Fibroblast of peridontal ligament (primary cell): ENCODE data around the gene NKAIN2.
"Not testable (repeated sequence)": the region's sequence is repeated elsewhere in the genome, so short reads cannot be mapped to it uniquely, and the experiment has no call there.

ENCODE experiments used
- DNase-seq: peaks from one replicate; pipeline ENCODE4 v3.0.0-alpha.2; 2010; ENCODE audit errors: extremely low read depth

The NKAIN2 gene

DNA sequence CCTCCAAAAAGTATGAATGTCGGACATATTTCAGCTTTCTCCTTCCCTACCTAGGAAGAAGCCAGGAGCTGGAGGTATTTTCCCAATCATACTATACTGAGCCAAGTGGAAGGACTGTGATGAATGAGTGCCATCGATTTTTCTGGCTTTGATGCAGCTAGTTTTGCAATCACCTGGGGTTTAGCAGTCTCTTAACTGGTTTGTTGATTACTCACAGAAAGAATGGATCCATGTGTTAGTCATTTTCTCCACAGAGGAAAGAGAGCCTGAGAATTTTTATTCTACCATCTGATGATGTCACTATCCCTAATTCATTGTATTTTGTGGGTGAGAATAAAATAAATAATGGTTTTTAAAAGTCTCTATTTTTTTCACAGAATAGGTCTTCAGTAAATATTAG is 875.7 kb downstream of the NKAIN2 start:
- DNase-seq, result peak; percentile 50

- DNase-seq, result no peak
Measured at GRCh38 chr6:124682751-124683150, 879.1 kb downstream of the NKAIN2 start.

DNA sequence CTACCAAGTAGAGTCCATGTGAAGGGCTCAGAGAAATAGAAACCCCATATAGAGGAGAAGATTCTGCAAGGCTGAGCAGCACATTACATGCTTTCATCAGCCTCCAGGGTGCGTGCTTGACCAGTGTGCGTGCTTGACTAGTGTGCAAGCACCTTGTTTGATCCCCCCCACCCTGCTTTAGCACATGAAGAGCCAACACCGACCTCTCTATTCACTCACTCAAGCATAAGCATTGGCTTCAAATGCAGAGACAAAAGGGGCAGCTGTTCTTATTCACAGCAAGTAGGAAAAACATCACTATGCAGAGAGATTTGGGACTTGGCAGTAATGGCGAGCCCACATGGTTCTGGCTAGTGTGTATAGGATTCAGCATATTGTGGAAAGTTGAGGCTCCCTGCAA is 879.8 kb downstream of the NKAIN2 start:
- no peak for DNase-seq

GRCh38 chr6:124684621-124685020 is 881.0 kb downstream of the NKAIN2 start:
- DNase-seq, result peak; percentile 33

DNA sequence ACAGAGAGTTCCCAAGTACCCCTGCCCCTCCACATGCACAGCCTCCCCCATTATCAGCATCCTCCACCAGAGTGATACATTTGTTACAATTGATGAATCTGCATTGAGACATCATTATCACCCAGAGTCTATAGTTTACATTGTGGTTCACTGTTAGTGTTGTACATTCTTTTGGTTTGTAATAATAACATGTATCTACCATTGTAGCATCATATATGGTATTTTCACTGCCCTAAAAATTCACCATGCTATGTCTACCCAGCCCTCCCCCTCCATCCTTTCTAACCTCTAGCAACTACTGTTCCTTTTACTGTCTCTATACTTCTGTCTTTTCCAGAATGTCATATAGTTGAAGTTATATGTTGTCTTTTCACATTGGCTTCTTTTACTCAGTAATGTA is 884.7 kb downstream of the NKAIN2 start:
- no peak for DNase-seq

- DNase-seq, result no peak
Measured at GRCh38 chr6:124694139-124694705, 890.6 kb downstream of the NKAIN2 start.

DNA sequence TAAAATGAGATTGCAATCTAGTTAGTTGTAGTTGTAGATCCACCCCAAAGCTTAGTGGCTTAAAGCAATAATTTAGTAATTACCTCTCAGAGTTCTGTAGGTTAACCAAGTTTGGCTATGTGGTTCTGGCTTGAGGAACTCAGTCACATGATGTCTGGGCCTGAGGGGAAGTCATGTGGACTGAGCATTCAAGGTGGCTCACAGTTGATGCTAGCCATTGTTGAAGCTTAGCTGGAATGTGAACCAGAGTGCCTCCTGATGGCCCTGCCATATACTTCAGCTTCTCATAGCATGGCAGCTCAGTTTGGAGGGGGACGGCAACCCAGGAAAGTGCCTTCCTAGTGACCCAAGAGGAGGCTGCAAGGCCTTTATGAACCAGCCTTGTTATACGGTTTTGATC is 895.4 kb downstream of the NKAIN2 start:
- no peak for DNase-seq

DNA sequence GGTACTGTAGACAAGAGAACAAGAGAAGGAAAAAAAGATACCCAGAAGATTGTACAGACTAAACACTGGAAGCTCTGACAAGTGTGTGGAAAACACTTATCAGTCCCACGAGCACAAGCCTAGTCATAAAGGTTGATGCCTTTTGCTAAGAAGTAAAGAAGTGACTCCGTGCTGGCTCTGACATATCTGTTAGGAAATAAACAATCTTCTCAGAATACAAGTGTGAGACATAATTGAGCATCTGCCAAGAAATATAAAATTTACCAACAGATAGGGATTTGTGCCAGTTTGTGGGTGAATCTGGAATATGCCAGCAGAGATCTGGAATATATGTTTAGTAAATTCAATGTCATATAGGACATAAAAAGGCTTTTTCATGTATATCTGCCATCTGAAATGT is 899.9 kb downstream of the NKAIN2 start:
- no peak for DNase-seq

DNA sequence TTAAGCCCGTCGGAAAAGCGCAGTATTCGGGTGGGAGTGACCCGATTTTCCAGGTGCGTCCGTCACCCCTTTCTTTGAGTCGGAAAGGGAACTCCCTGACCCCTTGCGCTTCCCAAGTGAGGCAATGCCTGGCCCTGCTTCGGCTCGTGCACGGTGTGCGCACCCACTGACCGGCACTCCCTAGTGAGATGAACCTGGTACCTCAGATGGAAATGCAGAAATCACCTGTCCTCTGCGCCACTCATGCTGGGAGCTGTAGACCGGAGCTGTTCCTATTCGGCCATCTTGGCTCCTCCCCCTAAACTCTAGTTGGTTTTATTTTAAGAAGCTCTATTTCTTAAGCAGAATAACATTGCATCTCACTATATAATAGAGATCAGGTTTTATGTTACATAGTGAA is 908.9 kb downstream of the NKAIN2 start:
- not testable (repeated sequence) for DNase-seq

DNA sequence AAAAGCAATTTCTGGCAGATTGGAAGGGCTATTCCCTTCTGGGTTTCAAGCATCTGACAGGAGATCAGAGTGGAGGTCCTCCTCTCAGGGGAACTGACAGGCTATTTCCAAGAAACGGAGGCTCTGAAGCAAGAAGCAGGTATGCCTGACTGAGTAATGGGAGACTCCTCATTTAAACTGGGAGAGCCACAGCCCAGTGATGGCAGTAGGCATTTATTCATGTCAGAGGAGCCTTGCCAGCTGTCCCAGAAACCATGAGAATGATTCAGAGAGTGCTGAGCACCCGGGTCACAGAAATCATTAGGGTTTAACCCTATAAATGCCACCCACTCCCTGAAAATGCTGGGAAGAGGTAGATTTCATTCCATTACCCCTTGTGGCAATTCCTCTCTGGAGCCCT is 911.1 kb downstream of the NKAIN2 start:
- no peak for DNase-seq

GRCh38 chr6:124719913-124720312 is 916.2 kb downstream of the NKAIN2 start:
- no peak for DNase-seq

GRCh38 chr6:124721331-124721730 is 917.7 kb downstream of the NKAIN2 start:
- DNase-seq, result no peak

DNA sequence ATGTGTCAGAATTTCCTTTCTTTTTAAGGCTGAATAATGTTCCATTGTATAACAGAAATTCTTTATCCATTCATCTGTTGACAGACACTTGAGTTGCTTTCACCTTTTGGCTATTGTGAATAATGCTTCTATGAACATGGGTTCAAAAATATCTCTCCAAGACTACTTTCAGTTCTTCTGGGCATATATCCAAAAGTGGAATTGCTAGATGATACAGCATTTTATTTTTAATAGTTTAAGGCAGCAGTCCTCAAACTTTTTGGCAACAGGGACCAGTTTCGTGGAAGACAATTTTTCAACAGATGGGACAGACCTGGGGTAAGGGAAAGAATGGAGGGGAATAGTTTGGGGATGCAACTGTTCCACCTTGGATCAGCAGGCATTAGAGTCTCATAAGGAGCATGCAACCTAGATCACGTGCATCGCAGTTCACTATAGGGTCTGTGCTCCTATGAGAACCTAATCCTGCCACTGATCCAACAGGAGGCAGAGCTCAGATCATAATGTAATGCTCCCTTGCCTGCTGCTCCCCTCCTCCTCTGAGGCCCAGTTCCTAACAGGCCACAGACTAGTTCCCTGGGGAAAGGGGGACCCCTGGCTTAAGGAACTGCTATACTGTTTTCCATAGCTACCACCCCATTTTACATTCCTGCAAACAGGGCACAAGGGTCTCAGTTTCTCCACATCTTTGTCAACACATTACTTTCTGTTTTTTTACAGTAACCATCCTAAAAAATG is 918.6 kb downstream of the NKAIN2 start:
- no peak for DNase-seq

- DNase-seq, result no peak
Measured at GRCh38 chr6:124723671-124724070, 920.0 kb downstream of the NKAIN2 start.

DNA sequence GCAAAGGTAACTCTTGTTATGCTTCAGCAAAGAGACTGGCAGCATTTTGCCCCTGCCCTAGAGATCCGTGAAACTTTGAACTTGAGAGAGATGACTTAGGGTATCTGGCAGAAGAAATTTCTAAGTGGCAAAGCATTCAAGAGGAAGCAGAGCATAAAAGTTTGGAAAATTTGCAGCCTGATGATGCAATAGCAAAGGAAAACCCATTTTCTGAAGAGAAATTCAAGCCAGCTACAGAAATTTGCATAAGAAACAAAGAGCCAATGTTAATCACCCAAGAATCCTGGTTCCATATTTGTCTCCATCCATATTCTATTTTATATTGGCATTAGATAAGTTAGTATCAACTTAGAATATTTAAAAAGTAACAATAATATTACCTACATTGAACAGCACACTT is 934.1 kb downstream of the NKAIN2 start:
- not testable (repeated sequence) for DNase-seq

- DNase-seq, result no peak
Measured at GRCh38 chr6:124738482-124738881, 934.8 kb downstream of the NKAIN2 start.

- no peak for DNase-seq
Measured at GRCh38 chr6:124741341-124741740, 937.7 kb downstream of the NKAIN2 start.

- DNase-seq, result no peak
Measured at GRCh38 chr6:124742971-124743370, 939.3 kb downstream of the NKAIN2 start.

GRCh38 chr6:124743420-124743819 is 939.8 kb downstream of the NKAIN2 start:
- no peak for DNase-seq

- DNase-seq, result no peak
Measured at GRCh38 chr6:124747349-124747748, 943.7 kb downstream of the NKAIN2 start.

DNA sequence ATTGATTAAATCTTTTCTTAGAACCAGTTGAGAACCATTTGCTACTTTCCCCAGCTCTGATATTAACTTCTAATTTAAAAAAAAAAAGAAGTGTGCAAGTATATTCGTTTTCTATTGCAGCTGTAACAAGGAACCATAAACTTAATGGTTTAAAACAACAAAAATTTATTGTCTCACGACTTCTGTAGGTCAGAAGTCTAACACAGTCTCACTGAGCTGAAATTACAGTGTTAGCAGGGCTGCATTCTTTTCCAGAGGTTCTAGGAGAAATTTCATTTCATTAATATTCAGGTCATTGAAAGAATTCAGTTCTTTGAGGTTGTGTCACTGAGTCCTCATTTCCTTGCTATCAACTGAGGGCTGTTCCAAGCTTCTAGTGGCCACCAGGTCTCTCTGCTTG is 945.1 kb downstream of the NKAIN2 start:
- DNase-seq, result no peak

DNA sequence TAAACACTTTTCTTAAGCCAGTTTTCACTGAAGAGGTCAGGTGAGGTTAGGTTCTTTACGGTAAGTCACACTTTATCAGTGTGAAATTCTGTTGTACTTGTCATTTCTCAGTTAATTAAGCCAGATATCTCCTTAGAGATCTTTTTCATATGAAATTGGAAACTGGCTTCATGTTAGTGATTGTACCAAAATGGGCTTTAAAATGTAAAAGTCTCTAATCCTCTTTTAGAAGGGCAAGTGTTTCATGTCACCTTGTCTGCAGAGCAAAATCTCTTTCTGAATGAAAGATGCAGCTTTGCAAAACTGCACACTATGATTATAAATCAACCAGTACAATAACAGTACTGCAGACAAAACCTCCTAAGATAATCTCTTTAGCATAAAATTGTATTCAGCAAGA is 949.3 kb downstream of the NKAIN2 start:
- DNase-seq, result no peak

GRCh38 chr6:124753562-124754105 is 950.0 kb downstream of the NKAIN2 start:
- DNase-seq, result no peak

GRCh38 chr6:124755321-124755720 is 951.7 kb downstream of the NKAIN2 start:
- no peak for DNase-seq
